ENCODE data around the gene NDUFAF7.
A peak's percentile ranks its signal among the peaks of the same experiment; 100 is the strongest.

NDUFAF7 gene

DNA sequence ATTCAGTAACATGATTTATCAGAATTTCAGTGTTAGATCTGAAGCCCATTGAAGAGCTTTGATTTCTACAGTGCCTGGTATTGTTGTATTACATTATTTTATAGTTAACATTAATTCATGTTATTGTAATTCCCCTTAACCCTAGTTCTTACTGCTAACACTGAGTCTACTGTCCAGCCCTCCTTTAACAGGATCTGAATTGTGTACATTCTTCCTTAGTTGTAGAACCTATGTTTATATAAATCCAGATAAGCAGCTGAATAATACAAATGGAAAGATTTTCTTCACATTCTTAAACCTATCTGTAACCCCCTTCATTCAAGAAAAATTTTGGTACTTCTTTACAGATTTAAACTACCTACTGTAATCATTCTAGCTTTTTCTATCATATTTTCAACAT lies 14.7 kb downstream of the NDUFAF7 start:
- no peak overlapping the region for H2BK5ac ChIP-seq (ENCODE audit: low read depth, low read length, poor library complexity, severe bottlenecking)
- H2AK5ac ChIP-seq (ENCODE audit: low read length, severe bottlenecking): no peak overlapping the region
- no peaks in the 10 kb centered on the region for H3K9me3 ChIP-seq (ENCODE audit: control insufficient read depth, low read length)
- no peak overlapping the region for H3K27ac ChIP-seq (ENCODE audit: low read length, poor library complexity, severe bottlenecking)
- H3K4me2 ChIP-seq (ENCODE audit: low read length, poor library complexity, severe bottlenecking): no peak overlapping the region
- no peak overlapping the region for H4K8ac ChIP-seq (ENCODE audit: low read length)
- no peak overlapping the region for H4K91ac ChIP-seq (ENCODE audit: low read length)
- DNase-seq: peak; percentile 18
- no peak overlapping the region for H3K4ac ChIP-seq (ENCODE audit: low read depth in 1 of 2, low read length in 2 of 2)
- no peak overlapping the region for H3K23ac ChIP-seq (ENCODE audit: low read length in 2 of 2)
- no peaks in the 10 kb centered on the region for H3K4me1 ChIP-seq (ENCODE audit: control insufficient read depth, insufficient read depth, low read depth, low read length)
- H2BK15ac ChIP-seq (ENCODE audit: low read depth, poor library complexity, severe bottlenecking): no peak overlapping the region
- no peak overlapping the region for H3K4me3 ChIP-seq (ENCODE audit: insufficient read depth in 1 of 2, low read depth in 1 of 2, low read length in 2 of 2)
- H2BK12ac ChIP-seq (ENCODE audit: low read length in 2 of 2): no peak overlapping the region
- no peak overlapping the region for H3K9ac ChIP-seq (ENCODE audit: low read length)
- H3K18ac ChIP-seq (ENCODE audit: low read depth in 1 of 2, low read length in 2 of 2): no peak overlapping the region
- no peaks in the 10 kb centered on the region for H3K27me3 ChIP-seq (ENCODE audit: control insufficient read depth in 1 of 2, insufficient read depth in 1 of 2, low read length in 2 of 2)
- H2AFZ ChIP-seq (ENCODE audit: low read depth, low read length): no peak overlapping the region
- H3K79me1 ChIP-seq (replicated peaks; ENCODE audit: low read length, poor library complexity, severe bottlenecking): peaks cover 3% of the 10 kb centered on the region
- H3K36me3 ChIP-seq (ENCODE audit: control insufficient read depth in 1 of 2, insufficient read depth in 2 of 2, low read depth in 1 of 2, low read length in 2 of 2): peaks cover 12 to 99% of the 10 kb centered on the region in 2 experiments
- H2BK120ac ChIP-seq (ENCODE audit: low read depth, low read length): no peak overlapping the region
- no peak overlapping the region for H3K14ac ChIP-seq (ENCODE audit: low read length in 2 of 2)

DNA sequence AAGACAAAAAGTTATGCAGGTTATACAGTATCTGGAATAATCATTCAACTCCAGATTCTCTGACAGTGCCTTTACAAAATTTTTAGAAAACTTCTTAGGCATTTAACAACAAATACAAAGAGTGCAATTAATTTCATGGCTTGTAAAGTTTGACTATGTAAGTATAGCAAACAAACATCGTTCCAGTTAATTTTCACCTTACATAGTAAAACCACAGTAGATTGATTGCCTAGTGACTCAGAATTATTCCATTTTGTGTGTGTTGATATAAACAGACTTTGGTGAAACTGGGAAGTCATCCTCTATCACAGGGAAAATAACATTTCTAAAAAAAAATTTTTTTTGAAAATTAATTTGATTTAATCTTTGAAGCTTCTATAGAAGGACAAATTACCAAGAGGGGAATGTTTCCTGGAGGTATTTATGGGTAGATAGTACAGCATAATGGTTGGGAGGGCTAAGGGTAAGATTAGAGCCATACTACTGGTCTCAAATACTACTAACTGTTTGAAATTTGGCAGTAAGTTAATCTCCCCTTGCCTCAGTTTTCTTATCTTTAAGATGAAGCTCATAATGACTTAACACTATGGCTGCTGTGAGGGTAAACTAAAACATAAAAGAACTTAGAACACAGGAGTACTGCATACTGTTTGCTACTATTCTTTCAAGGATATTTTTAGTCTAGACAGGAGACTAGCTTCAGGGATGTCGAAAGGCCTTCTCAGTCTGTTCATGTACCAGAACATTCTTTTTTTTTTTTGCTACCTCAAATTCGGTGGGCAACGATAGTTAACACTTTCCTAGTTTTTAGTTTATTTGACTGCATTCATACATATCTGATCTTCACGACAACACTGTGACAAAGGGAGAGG lies 19.6 kb downstream of the NDUFAF7 start:
- H2BK120ac ChIP-seq (ENCODE audit: low read depth, low read length): no peak overlapping the region
- no peak overlapping the region for H2AK5ac ChIP-seq (ENCODE audit: low read length, severe bottlenecking)
- no peak overlapping the region for H4K8ac ChIP-seq (ENCODE audit: low read length)
- no peak overlapping the region for H3K14ac ChIP-seq (ENCODE audit: low read length in 2 of 2)
- no peak overlapping the region for H3K4ac ChIP-seq (ENCODE audit: low read depth in 1 of 2, low read length in 2 of 2)
- 96% methylated on average over 4 of the region's 5 CpGs for WGBS
- no peak overlapping the region for H3K4me3 ChIP-seq (ENCODE audit: insufficient read depth in 1 of 2, low read depth in 1 of 2, low read length in 2 of 2)
- no peak overlapping the region for H3K18ac ChIP-seq (ENCODE audit: low read depth in 1 of 2, low read length in 2 of 2)
- no peak overlapping the region for H3K23ac ChIP-seq (ENCODE audit: low read length in 2 of 2)
- H3K4me2 ChIP-seq (ENCODE audit: low read length, poor library complexity, severe bottlenecking): no peak overlapping the region
- H3K36me3 ChIP-seq (ENCODE audit: control insufficient read depth in 1 of 2, insufficient read depth in 2 of 2, low read depth in 1 of 2, low read length in 2 of 2): peaks cover 12 to 98% of the 10 kb centered on the region in 2 experiments
- H3K4me1 ChIP-seq (ENCODE audit: control insufficient read depth, insufficient read depth, low read depth, low read length): no peaks in the 10 kb centered on the region
- H3K9me3 ChIP-seq (ENCODE audit: control insufficient read depth, low read length): no peaks in the 10 kb centered on the region
- H2AFZ ChIP-seq (ENCODE audit: low read depth, low read length): no peak overlapping the region
- no peak overlapping the region for H3K27ac ChIP-seq (ENCODE audit: low read length, poor library complexity, severe bottlenecking)
- H2BK5ac ChIP-seq (ENCODE audit: low read depth, low read length, poor library complexity, severe bottlenecking): no peak overlapping the region
- peaks cover 15% of the 10 kb centered on the region for H3K79me1 ChIP-seq (replicated peaks; ENCODE audit: low read length, poor library complexity, severe bottlenecking)
- H3K27me3 ChIP-seq (ENCODE audit: control insufficient read depth in 1 of 2, insufficient read depth in 1 of 2, low read length in 2 of 2): no peaks in the 10 kb centered on the region
- H2BK15ac ChIP-seq (ENCODE audit: low read depth, poor library complexity, severe bottlenecking): no peak overlapping the region
- no peak overlapping the region for H3K9ac ChIP-seq (ENCODE audit: low read length)
- H2BK12ac ChIP-seq (ENCODE audit: low read length in 2 of 2): no peak overlapping the region
- peak; percentile 17 for DNase-seq
- H4K91ac ChIP-seq (ENCODE audit: low read length): no peak overlapping the region

DNA sequence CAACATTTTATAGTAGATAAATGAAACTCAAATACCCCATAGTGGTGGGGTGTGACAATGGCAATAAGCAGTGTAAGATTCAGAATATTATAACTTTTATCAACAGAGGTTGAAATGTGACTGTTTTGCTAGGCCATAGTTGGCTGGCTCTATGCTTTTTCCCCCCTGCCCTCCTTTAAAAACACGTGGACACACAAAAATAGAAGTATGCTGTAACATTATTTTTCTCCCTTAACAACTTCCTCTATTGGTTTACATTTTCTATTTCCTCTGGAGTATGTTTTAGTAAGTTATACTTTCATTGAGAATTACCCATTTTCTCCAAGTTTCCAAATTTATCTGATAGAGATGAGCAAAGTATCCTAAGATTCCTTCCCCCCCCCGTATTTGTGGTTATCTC lies 31.1 kb downstream of the NDUFAF7 start:
- Histone ChIP-seq H4K8ac (ENCODE audit: low read length) (no peak overlapping the region), H3K36me3 (ENCODE audit: control insufficient read depth in 1 of 2, insufficient read depth in 2 of 2, low read depth in 1 of 2, low read length in 2 of 2) (peaks cover 5 to 93% of the 10 kb centered on the region in 2 experiments), H3K23ac (ENCODE audit: low read length in 2 of 2) (no peak overlapping the region), H2AFZ (ENCODE audit: low read depth, low read length) (no peak overlapping the region), H4K91ac (ENCODE audit: low read length) (no peak overlapping the region), H3K79me1 (replicated peaks; ENCODE audit: low read length, poor library complexity, severe bottlenecking) (peaks cover 1% of the 10 kb centered on the region), H2BK12ac (ENCODE audit: low read length in 2 of 2) (no peak overlapping the region), H3K18ac (ENCODE audit: low read depth in 1 of 2, low read length in 2 of 2) (no peak overlapping the region), H3K4ac (ENCODE audit: low read depth in 1 of 2, low read length in 2 of 2) (no peak overlapping the region), H2BK120ac (ENCODE audit: low read depth, low read length) (no peak overlapping the region), H3K4me3 (ENCODE audit: insufficient read depth in 1 of 2, low read depth in 1 of 2, low read length in 2 of 2) (no peak overlapping the region), H3K27ac (ENCODE audit: low read length, poor library complexity, severe bottlenecking) (no peak overlapping the region), H2BK15ac (ENCODE audit: low read depth, poor library complexity, severe bottlenecking) (no peak overlapping the region), H2BK5ac (ENCODE audit: low read depth, low read length, poor library complexity, severe bottlenecking) (no peak overlapping the region), H3K4me2 (ENCODE audit: low read length, poor library complexity, severe bottlenecking) (no peak overlapping the region), H3K9me3 (ENCODE audit: control insufficient read depth, low read length) (no peaks in the 10 kb centered on the region), H3K14ac (ENCODE audit: low read length in 2 of 2) (no peak overlapping the region), H3K4me1 (ENCODE audit: control insufficient read depth, insufficient read depth, low read depth, low read length) (no peaks in the 10 kb centered on the region), H2AK5ac (ENCODE audit: low read length, severe bottlenecking) (no peak overlapping the region), H3K9ac (ENCODE audit: low read length) (no peak overlapping the region), H3K27me3 (ENCODE audit: control insufficient read depth in 1 of 2, insufficient read depth in 1 of 2, low read length in 2 of 2) (no peaks in the 10 kb centered on the region)
- DNase-seq: no peak
- 100% methylated on average over 1 of the region's 2 CpGs for WGBS

- Histone ChIP-seq H3K36me3 (ENCODE audit: control insufficient read depth in 1 of 2, insufficient read depth in 2 of 2, low read depth in 1 of 2, low read length in 2 of 2) (peaks cover 5 to 93% of the 10 kb centered on the region in 2 experiments), H3K23ac (ENCODE audit: low read length in 2 of 2) (no peak overlapping the region), H2AFZ (ENCODE audit: low read depth, low read length) (no peak overlapping the region), H3K4me2 (ENCODE audit: low read length, poor library complexity, severe bottlenecking) (no peak overlapping the region), H3K27me3 (ENCODE audit: control insufficient read depth in 1 of 2, insufficient read depth in 1 of 2, low read length in 2 of 2) (no peaks in the 10 kb centered on the region), H3K79me1 (replicated peaks; ENCODE audit: low read length, poor library complexity, severe bottlenecking) (peaks cover 3% of the 10 kb centered on the region), H2AK5ac (ENCODE audit: low read length, severe bottlenecking) (no peak overlapping the region), H3K18ac (ENCODE audit: low read depth in 1 of 2, low read length in 2 of 2) (no peak overlapping the region), H2BK15ac (ENCODE audit: low read depth, poor library complexity, severe bottlenecking) (no peak overlapping the region), H2BK12ac (ENCODE audit: low read length in 2 of 2) (no peak overlapping the region), H3K14ac (ENCODE audit: low read length in 2 of 2) (no peak overlapping the region), H4K8ac (ENCODE audit: low read length) (no peak overlapping the region), H3K9ac (ENCODE audit: low read length) (no peak overlapping the region), H3K4me1 (ENCODE audit: control insufficient read depth, insufficient read depth, low read depth, low read length) (no peaks in the 10 kb centered on the region), H3K4me3 (ENCODE audit: insufficient read depth in 1 of 2, low read depth in 1 of 2, low read length in 2 of 2) (no peak overlapping the region), H2BK5ac (ENCODE audit: low read depth, low read length, poor library complexity, severe bottlenecking) (no peak overlapping the region), H4K91ac (ENCODE audit: low read length) (no peak overlapping the region), H3K9me3 (ENCODE audit: control insufficient read depth, low read length) (no peaks in the 10 kb centered on the region), H3K27ac (ENCODE audit: low read length, poor library complexity, severe bottlenecking) (no peak overlapping the region), H3K4ac (ENCODE audit: low read depth in 1 of 2, low read length in 2 of 2) (no peak overlapping the region), H2BK120ac (ENCODE audit: low read depth, low read length) (no peak overlapping the region)
- no peak for DNase-seq
- 93% methylated on average over 2 of the region's 2 CpGs for WGBS
Measured at GRCh38 chr2:37263839-37264238, 32.4 kb downstream of the NDUFAF7 start.

Measured in mesenchymal stem cell (in vitro differentiated cells and primary cell).